ENCODE results near the gene TRIM44.
"Not testable (repeated sequence)": the region's sequence is repeated elsewhere in the genome, so short reads cannot be mapped to it uniquely, and the experiment has no call there.

GRCh38 chr11:35759951-35760350, 97.4 kb downstream of the TRIM44 start:
- not testable (repeated sequence) for TF ChIP-seq CTCF (IDR thresholded peaks at IDR 0.05; ENCODE audit: low read depth, low read length, missing input control); MAX (IDR thresholded peaks at IDR 0.05)
